Measurements from ENCODE around the gene PMP22. TPM values are rescaled to one million over a fixed set of nuclear protein-coding genes. Genes with fewer than 3 reads are reported as not detected.

The PMP22 gene
- total RNA-seq, 1 experiment from 2014 or later: 28.7 TPM

DNA sequence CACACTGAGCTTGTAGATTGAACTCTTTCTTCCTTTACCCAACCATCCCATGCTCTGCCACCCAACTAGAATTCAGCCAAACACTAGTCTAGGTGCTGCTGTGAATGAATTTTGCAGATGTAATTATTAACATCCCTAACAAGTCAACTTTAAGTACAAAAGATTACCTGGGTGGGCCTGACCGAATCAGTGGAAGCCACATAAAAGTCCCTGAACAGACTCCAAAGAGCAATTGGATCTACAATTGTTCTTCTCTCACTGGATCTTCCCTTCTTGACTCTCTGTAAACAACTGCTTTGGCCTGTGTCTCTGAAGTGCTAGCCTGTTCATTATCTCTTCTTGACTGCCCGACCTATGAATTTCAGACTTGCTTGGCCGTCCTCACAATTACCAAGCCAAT, 67.9 kb downstream of the PMP22 start:
- Histone ChIP-seq H3K4me2 (ENCODE audit: low read length) (no peak overlapping the region), H3K9ac (ENCODE audit: low read length) (no peak overlapping the region), H3K9me3 (ENCODE audit: control insufficient read depth in 1 of 2, insufficient read depth in 1 of 2, low read depth in 1 of 2, low read length in 2 of 2) (peaks cover 0 to 4% of the 10 kb centered on the region in 2 experiments; a peak in 1 of 4 replicates), H3K9me2 (ENCODE audit: insufficient read depth) (no peaks in the 10 kb centered on the region), H3K27ac (ENCODE audit: low read depth, low read length) (no peak overlapping the region), H4K20me1 (ENCODE audit: insufficient read depth) (no peaks in the 10 kb centered on the region), H3K27me3 (ENCODE audit: insufficient read depth, low read length) (no peaks in the 10 kb centered on the region), H3K4me1 (ENCODE audit: control insufficient read depth in 1 of 2, insufficient read depth in 2 of 2, low read length in 2 of 2) (no peaks in the 10 kb centered on the region), H3K36me3 (ENCODE audit: control insufficient read depth in 1 of 2, insufficient read depth in 2 of 2, low read length in 2 of 2) (no peaks in the 10 kb centered on the region), H3K4me3 (replicated peaks in 1 of 2; ENCODE audit: low read depth in 1 of 2, low read length in 2 of 2) (no peak overlapping the region), H2AFZ (ENCODE audit: low read depth, low read length, poor library complexity, severe bottlenecking) (no peak overlapping the region), H3K79me2 (ENCODE audit: insufficient read depth, low read length) (no peaks in the 10 kb centered on the region)
- intact Hi-C loops (cut with micrococcal nuclease): no loop called here
- no peak for TF ChIP-seq FOSL1 (IDR thresholded peaks at IDR 0.05; ENCODE audit: low read depth)
- no peak for TF ChIP-seq EGR1 (IDR thresholded peaks at IDR 0.05; ENCODE audit: low read depth)
- TF ChIP-seq SP1 (IDR thresholded peaks at IDR 0.05; ENCODE audit: low read depth): no peak
- TF ChIP-seq TCF7L2 (IDR thresholded peaks at IDR 0.05; ENCODE audit: borderline replicate concordance, extremely low read depth, insufficient read depth, insufficient read length): no peak
- TF ChIP-seq CBX3 (IDR thresholded peaks at IDR 0.05; ENCODE audit: low read depth): no peak
- TF ChIP-seq POLR2A (IDR thresholded peaks at IDR 0.05; ENCODE audit: borderline replicate concordance, extremely low read depth, insufficient read depth, insufficient read length): no peak
- TF ChIP-seq RAD21 (IDR thresholded peaks at IDR 0.05; ENCODE audit: low read depth): no peak
- no peak for TF ChIP-seq ELF1 (IDR thresholded peaks at IDR 0.05; ENCODE audit: borderline replicate concordance, low read depth)
- TF ChIP-seq JUND (IDR thresholded peaks at IDR 0.05): no peak
- TF ChIP-seq POLR2AphosphoS5 (IDR thresholded peaks at IDR 0.05; ENCODE audit: low read depth, low read length): no peak
- TF ChIP-seq, protein P1, sequence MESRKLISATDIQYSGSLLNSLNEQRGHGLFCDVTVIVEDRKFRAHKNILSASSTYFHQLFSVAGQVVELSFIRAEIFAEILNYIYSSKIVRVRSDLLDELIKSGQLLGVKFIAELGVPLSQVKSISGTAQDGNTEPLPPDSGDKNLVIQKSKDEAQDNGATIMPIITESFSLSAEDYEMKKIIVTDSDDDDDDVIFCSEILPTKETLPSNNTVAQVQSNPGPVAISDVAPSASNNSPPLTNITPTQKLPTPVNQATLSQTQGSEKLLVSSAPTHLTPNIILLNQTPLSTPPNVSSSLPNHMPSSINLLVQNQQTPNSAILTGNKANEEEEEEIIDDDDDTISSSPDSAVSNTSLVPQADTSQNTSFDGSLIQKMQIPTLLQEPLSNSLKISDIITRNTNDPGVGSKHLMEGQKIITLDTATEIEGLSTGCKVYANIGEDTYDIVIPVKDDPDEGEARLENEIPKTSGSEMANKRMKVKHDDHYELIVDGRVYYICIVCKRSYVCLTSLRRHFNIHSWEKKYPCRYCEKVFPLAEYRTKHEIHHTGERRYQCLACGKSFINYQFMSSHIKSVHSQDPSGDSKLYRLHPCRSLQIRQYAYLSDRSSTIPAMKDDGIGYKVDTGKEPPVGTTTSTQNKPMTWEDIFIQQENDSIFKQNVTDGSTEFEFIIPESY (IDR thresholded peaks at IDR 0.05; ENCODE audit: extremely low read depth, insufficient replicate concordance, low read length): no peak
- no peak for TF ChIP-seq YY1 (IDR thresholded peaks at IDR 0.05; ENCODE audit: extremely low read depth, insufficient replicate concordance, low read depth, low read length)
- TF ChIP-seq, protein P2, sequence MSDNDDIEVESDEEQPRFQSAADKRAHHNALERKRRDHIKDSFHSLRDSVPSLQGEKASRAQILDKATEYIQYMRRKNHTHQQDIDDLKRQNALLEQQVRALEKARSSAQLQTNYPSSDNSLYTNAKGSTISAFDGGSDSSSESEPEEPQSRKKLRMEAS (IDR thresholded peaks at IDR 0.05): no peak
- TF ChIP-seq, protein P3, sequence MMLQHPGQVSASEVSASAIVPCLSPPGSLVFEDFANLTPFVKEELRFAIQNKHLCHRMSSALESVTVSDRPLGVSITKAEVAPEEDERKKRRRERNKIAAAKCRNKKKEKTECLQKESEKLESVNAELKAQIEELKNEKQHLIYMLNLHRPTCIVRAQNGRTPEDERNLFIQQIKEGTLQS (IDR thresholded peaks at IDR 0.05): no peak
- TF ChIP-seq SRF (IDR thresholded peaks at IDR 0.05; ENCODE audit: low read depth): no peak
- TF ChIP-seq CTCF (IDR thresholded peaks at IDR 0.05 in 2 of 3, conservative IDR thresholded peaks at IDR 0.05 in 1 of 3; ENCODE audit: borderline replicate concordance in 1 of 3, insufficient read depth in 1 of 3, low read depth in 2 of 3, low read length in 2 of 3): no peak
- no peak for TF ChIP-seq ZFX (IDR thresholded peaks at IDR 0.05)
- no peak for TF ChIP-seq ZNF274 (IDR thresholded peaks at IDR 0.05; ENCODE audit: low read depth, low read length)
- DNase-seq (ENCODE audit: low read depth, low spot score): no peak
- CTCF ChIA-PET: no interaction called here
- RAD21 ChIA-PET (ENCODE audit: low non-redundant PET in 1 of 2, low total read pairs in 2 of 2, uncharacterized antibody in 2 of 2, unreplicated experiment in 2 of 2): no interaction called here
- POLR2A ChIA-PET: no interaction called here
- no TSS peak for BruUV-seq (replicated peaks)
- no peak for ATAC-seq

Data from HCT116 (cell line).